Uterus (tissue), 2 donors: ENCODE measurements around the gene UBE2Q1.

Source experiments
- CTCF ChIP-seq, 4 experiments: fragments of 200-600 bp in 2 of 4; fragments of 450-650 bp in 2 of 4; sonication (generic) in 2 of 4; IDR thresholded peaks; one replicate each; pipeline ENCODE4 v1.5.1; 2016 to 2019; ENCODE audit warnings: antibody characterized with exemption in 4 of 4, mild to moderate bottlenecking in 2 of 4, moderate library complexity in 1 of 4
- POLR2A ChIP-seq, 2 donors: fragments of 450-650 bp; IDR thresholded peaks; one replicate each; pipeline ENCODE4 v1.6.1; 2016; ENCODE audit warnings: antibody characterized with exemption in 2 of 2, mild to moderate bottlenecking in 1 of 2, moderate library complexity in 1 of 2

GRCh38 chr1:154502744-154503115, 55.7 kb downstream of the UBE2Q1 start:
- TF ChIP-seq CTCF (IDR thresholded peaks at IDR 0.05) (no peak), POLR2A (IDR thresholded peaks at IDR 0.05) (no peak)
